PC-9 (cell line): ENCODE measurements around the gene CHMP3. TPM values are rescaled to one million over a fixed set of nuclear protein-coding genes. Genes with fewer than 3 reads are reported as not detected.

Source experiments
- BruUV-seq: library from RNA; stranded (reverse); fragments of 400-500 nt; replicated peaks from 2 replicates; lab custom pipeline; 2021; lab: Mats Ljungman, UMichigan
- CTCF ChIA-PET: fragments of 300-600 bp; sonication (Branson Sonifier 250); formaldehyde crosslinking; loops from one replicate; lab custom pipeline; 2022; ENCODE audit warnings: antibody characterized with exemption; lab: Charles Lee
- POLR2A ChIA-PET: fragments of 300-600 bp; sonication (Branson Sonifier 250); formaldehyde crosslinking; loops from one replicate; lab custom pipeline; 2022; ENCODE audit warnings: antibody characterized with exemption; ENCODE audit not compliant: unreplicated experiment; lab: Charles Lee
- DNase-seq, 2 experiments: peaks; one replicate each; pipeline versions ENCODE4 v3.0.0 to v3.0.0-alpha.2; 2015 to 2022; ENCODE audit warnings: mixed read lengths in 1 of 2
- H2AFZ ChIP-seq: fragments of 200-600 bp; sonication (generic); 2 replicates; pipeline ENCODE4 v1.8.1; 2017; ENCODE audit warnings: antibody characterized with exemption
- H3F3A ChIP-seq: fragments of 200-600 bp; sonication (generic); 2 replicates; pipeline ENCODE4 v1.8.1; 2017; ENCODE audit warnings: antibody characterized with exemption, mild to moderate bottlenecking, low read depth; ENCODE audit not compliant: insufficient read depth
- H3K27ac ChIP-seq: fragments of 200-600 bp; sonication (generic); 2 replicates; pipeline ENCODE4 v1.6.1; 2016; ENCODE audit warnings: mixed run types
- H3K27me3 ChIP-seq: fragments of 200-600 bp; sonication (generic); 2 replicates; pipeline ENCODE4 v1.6.1; 2016; ENCODE audit warnings: low read depth, mixed run types; ENCODE audit not compliant: insufficient read depth
- H3K36me3 ChIP-seq: fragments of 200-600 bp; sonication (generic); 2 replicates; pipeline ENCODE4 v1.6.1; 2016; ENCODE audit warnings: low read depth, mixed run types
- H3K4me1 ChIP-seq: fragments of 200-600 bp; sonication (generic); replicated peaks from 2 replicates; pipeline ENCODE4 v1.6.1; 2016; ENCODE audit warnings: mixed run types; ENCODE audit not compliant: insufficient read depth
- H3K4me2 ChIP-seq: fragments of 200-600 bp; sonication (generic); 2 replicates; pipeline ENCODE4 v1.6.1; 2017; ENCODE audit warnings: mixed run types
- H3K4me3 ChIP-seq: fragments of 200-600 bp; sonication (generic); 2 replicates; pipeline ENCODE4 v1.6.1; 2016; ENCODE audit warnings: mixed run types
- H3K79me2 ChIP-seq: fragments of 200-600 bp; sonication (generic); 2 replicates; pipeline ENCODE4 v1.6.1; 2017; ENCODE audit warnings: low read depth, mixed run types
- H3K9me2 ChIP-seq: fragments of 200-600 bp; sonication (generic); 2 replicates; pipeline ENCODE4 v1.8.1; 2017; ENCODE audit warnings: mild to moderate bottlenecking; ENCODE audit not compliant: insufficient read depth
- H3K9me3 ChIP-seq: fragments of 200-600 bp; sonication (generic); 2 replicates; pipeline ENCODE4 v1.8.1; 2016; ENCODE audit warnings: low read depth; ENCODE audit not compliant: insufficient read depth
- H4K20me1 ChIP-seq: fragments of 200-600 bp; sonication (generic); 2 replicates; pipeline ENCODE4 v1.8.1; 2017; ENCODE audit not compliant: insufficient read depth
- CTCF ChIP-seq: fragments of 200-600 bp; sonication (generic); conservative IDR thresholded peaks from 2 replicates; pipeline ENCODE4 v1.6.1; 2017; ENCODE audit warnings: mixed run types, antibody characterized with exemption, mild to moderate bottlenecking, moderate library complexity
- EZH2 ChIP-seq: fragments of 200-600 bp; sonication (generic); IDR thresholded peaks from 2 replicates; pipeline ENCODE4 v1.8.0; 2017; ENCODE audit warnings: antibody characterized with exemption, low read depth
- intact Hi-C: fragments of 100-400 bp; cut with micrococcal nuclease; formaldehyde crosslinking; loops from one replicate; pipeline ENCODE4 v1.10.0; 2022; ENCODE audit not compliant: unreplicated experiment
- total RNA-seq: library from RNA; stranded (reverse); gene quantifications from 2 replicates; pipeline ENCODE4 v1.2.3, GENCODE V29; 2021

CHMP3 gene
- total RNA-seq, 1 experiment from 2014 or later: 108 TPM

- intact Hi-C loops: no loop called here
- H3K9me2 ChIP-seq: no peaks in the 10 kb centered on the region
- CTCF ChIA-PET: no interaction called here
- H3K36me3 ChIP-seq: no peaks in the 10 kb centered on the region
- no peak overlapping the region for H3K27ac ChIP-seq
- no peak overlapping the region for H3K4me3 ChIP-seq
- no peak overlapping the region for H3K4me2 ChIP-seq
- DNase-seq: no peak
- H3K9me3 ChIP-seq: no peaks in the 10 kb centered on the region; the same call in 1 of the 2 replicates
- H2AFZ ChIP-seq: no peak overlapping the region
- H3K27me3 ChIP-seq: no peaks in the 10 kb centered on the region
- TF ChIP-seq CTCF (no peak), EZH2 (no peak)
- H4K20me1 ChIP-seq: no peaks in the 10 kb centered on the region; the same call in 1 of the 2 replicates
- no TSS peak for BruUV-seq
- peaks cover 11% of the 10 kb centered on the region for H3K4me1 ChIP-seq
- no peaks in the 10 kb centered on the region; the same call in 1 of the 2 replicates for H3F3A ChIP-seq
- POLR2A ChIA-PET: no interaction called here
- H3K79me2 ChIP-seq: peaks cover 10% of the 10 kb centered on the region
Measured at GRCh38 chr2:86566821-86567190, 3.6 kb upstream of the CHMP3 start.

GRCh38 chr2:86566158-86566820 lies 3.0 kb upstream of the CHMP3 start:
- ChIA-PET POLR2A (no interaction called here), CTCF (no interaction called here)
- no TSS peak for BruUV-seq
- TF ChIP-seq EZH2 (no peak), CTCF (no peak)
- peaks cover 14% of the 10 kb centered on the region for H3K4me1 ChIP-seq
- intact Hi-C loops: no loop called here
- H3K27ac ChIP-seq: no peak overlapping the region
- no peaks in the 10 kb centered on the region for H3K27me3 ChIP-seq
- no peak overlapping the region for H2AFZ ChIP-seq
- H3K4me3 ChIP-seq: no peak overlapping the region
- H4K20me1 ChIP-seq: no peaks in the 10 kb centered on the region; the same call in 1 of the 2 replicates
- no peaks in the 10 kb centered on the region for H3K36me3 ChIP-seq
- DNase-seq: no peak
- H3K4me2 ChIP-seq: no peak overlapping the region
- peaks cover 15% of the 10 kb centered on the region for H3K79me2 ChIP-seq
- H3K9me2 ChIP-seq: no peaks in the 10 kb centered on the region
- H3K9me3 ChIP-seq: no peaks in the 10 kb centered on the region; the same call in 1 of the 2 replicates
- no peaks in the 10 kb centered on the region; the same call in 1 of the 2 replicates for H3F3A ChIP-seq

GRCh38 chr2:86563650-86564061 lies 413 bp upstream of the CHMP3 start:
- POLR2A ChIA-PET: no interaction called here
- Histone ChIP-seq H3K9me3 (no peaks in the 10 kb centered on the region; the same call in 1 of the 2 replicates), H2AFZ (peak overlapping the region; percentile 91), H4K20me1 (no peaks in the 10 kb centered on the region; the same call in 1 of the 2 replicates), H3K27ac (peak overlapping the region; percentile 94; the same call in 1 of the 2 replicates), H3K4me2 (peak overlapping the region; percentile 87), H3F3A (no peaks in the 10 kb centered on the region), H3K36me3 (no peaks in the 10 kb centered on the region), H3K9me2 (no peaks in the 10 kb centered on the region), H3K4me3 (peak overlapping the region; percentile 74), H3K79me2 (peaks cover 40% of the 10 kb centered on the region), H3K4me1 (peaks cover 14% of the 10 kb centered on the region), H3K27me3 (no peaks in the 10 kb centered on the region)
- TF ChIP-seq EZH2: no peak
- intact Hi-C loops: loop anchor here (1.0 kb wide), 2 partner anchors 60 to 122 kb away; partner anchors contain the start of genes KDM3A and RNF103
- no peak for DNase-seq
- CTCF ChIA-PET: interaction anchor here (0.6 kb wide), 1 partner anchor 1529 kb away, joined by 4 read pairs; no protein-coding TSS in a partner anchor
- BruUV-seq: TSS peak; percentile 93
